Uterus (tissue), 2 donors: ENCODE data around the gene PSEN2.

ENCODE experiments used
- CTCF ChIP-seq, 4 experiments: fragments of 200-600 bp in 2 of 4; fragments of 450-650 bp in 2 of 4; sonication (generic) in 2 of 4; IDR thresholded peaks; one replicate each; pipeline ENCODE4 v1.5.1; 2016 to 2019; ENCODE audit warnings: antibody characterized with exemption in 4 of 4, mild to moderate bottlenecking in 2 of 4, moderate library complexity in 1 of 4
- POLR2A ChIP-seq, 2 donors: fragments of 450-650 bp; IDR thresholded peaks; one replicate each; pipeline ENCODE4 v1.6.1; 2016; ENCODE audit warnings: antibody characterized with exemption in 2 of 2, mild to moderate bottlenecking in 1 of 2, moderate library complexity in 1 of 2

GRCh38 chr1:226884966-226885820, 14.8 kb downstream of the PSEN2 start:
- no peak for TF ChIP-seq CTCF (IDR thresholded peaks at IDR 0.05)
- no peak for TF ChIP-seq POLR2A (IDR thresholded peaks at IDR 0.05)
